Parathyroid adenoma (tissue), 2 donors: ENCODE measurements around the gene ASCL2.

Experiments
- H2AFZ ChIP-seq: fragments of 300-600 bp; sonication (generic); one replicate; pipeline ENCODE4 v1.7.0; 2017; ENCODE audit warnings: antibody characterized with exemption, mild to moderate bottlenecking
- H3K27ac ChIP-seq: fragments of 300-600 bp; sonication (generic); one replicate; pipeline ENCODE4 v1.7.0; 2017
- H3K27me3 ChIP-seq: fragments of 300-600 bp; sonication (generic); one replicate; pipeline ENCODE4 v1.7.0; 2017; ENCODE audit warnings: low read length; ENCODE audit not compliant: control insufficient read depth, insufficient read depth
- H3K36me3 ChIP-seq: fragments of 300-600 bp; sonication (generic); one replicate; pipeline ENCODE4 v1.7.0; 2017; ENCODE audit warnings: low read length; ENCODE audit not compliant: control insufficient read depth, insufficient read depth
- H3K4me1 ChIP-seq: fragments of 300-600 bp; sonication (generic); one replicate; pipeline ENCODE4 v1.7.0; 2017; ENCODE audit warnings: control low read depth
- H3K4me2 ChIP-seq: fragments of 300-600 bp; sonication (generic); one replicate; pipeline ENCODE4 v1.7.0; 2017; ENCODE audit warnings: low read length
- H3K4me3 ChIP-seq: fragments of 300-600 bp; sonication (generic); one replicate; pipeline ENCODE4 v1.7.0; 2017; ENCODE audit warnings: low read depth, low read length
- H3K79me2 ChIP-seq: fragments of 300-600 bp; sonication (generic); one replicate; pipeline ENCODE4 v1.7.0; 2017; ENCODE audit warnings: control low read depth
- H3K9ac ChIP-seq: fragments of 300-600 bp; sonication (generic); one replicate; pipeline ENCODE4 v1.7.0; 2017; ENCODE audit warnings: mild to moderate bottlenecking
- H3K9me3 ChIP-seq: fragments of 300-600 bp; sonication (generic); one replicate; pipeline ENCODE4 v1.7.0; 2017; ENCODE audit warnings: low read length; ENCODE audit not compliant: control insufficient read depth
- CTCF ChIP-seq: fragments of 300-600 bp; sonication (generic); IDR thresholded peaks from one replicate; pipeline ENCODE4 v1.7.0; 2017; ENCODE audit warnings: antibody characterized with exemption, mild to moderate bottlenecking
- donor health status: primary hyperparathyroidism.

The ASCL2 gene

GRCh38 chr11:2297623-2298030, 27.2 kb upstream of the ASCL2 start:
- no peak overlapping the region for H3K9ac ChIP-seq
- H3K27ac ChIP-seq, result no peak overlapping the region
- H3K4me2 ChIP-seq, result no peak overlapping the region
- no peaks in the 10 kb centered on the region for H3K4me1 ChIP-seq
- TF ChIP-seq CTCF, result no peak
- no peaks in the 10 kb centered on the region for H3K79me2 ChIP-seq
- H3K4me3 ChIP-seq, result no peak overlapping the region
- no peak overlapping the region for H2AFZ ChIP-seq
- no peaks in the 10 kb centered on the region for H3K27me3 ChIP-seq
- no peaks in the 10 kb centered on the region for H3K9me3 ChIP-seq
- H3K36me3 ChIP-seq, result no peaks in the 10 kb centered on the region

GRCh38 chr11:2296913-2297622, 26.7 kb upstream of the ASCL2 start:
- Histone ChIP-seq H3K79me2 (no peaks in the 10 kb centered on the region), H2AFZ (no peak overlapping the region), H3K9me3 (no peaks in the 10 kb centered on the region), H3K4me2 (no peak overlapping the region), H3K27ac (no peak overlapping the region), H3K4me1 (no peaks in the 10 kb centered on the region), H3K36me3 (no peaks in the 10 kb centered on the region), H3K4me3 (no peak overlapping the region), H3K9ac (no peak overlapping the region), H3K27me3 (no peaks in the 10 kb centered on the region)
- TF ChIP-seq CTCF, result no peak

GRCh38 chr11:2295971-2296912, 25.9 kb upstream of the ASCL2 start:
- Histone ChIP-seq H2AFZ (no peak overlapping the region), H3K4me3 (no peak overlapping the region), H3K27me3 (no peaks in the 10 kb centered on the region), H3K9me3 (no peaks in the 10 kb centered on the region), H3K27ac (no peak overlapping the region), H3K79me2 (no peaks in the 10 kb centered on the region), H3K4me2 (no peak overlapping the region), H3K4me1 (no peaks in the 10 kb centered on the region), H3K36me3 (no peaks in the 10 kb centered on the region), H3K9ac (no peak overlapping the region)
- TF ChIP-seq CTCF, result no peak

- H3K27ac ChIP-seq, result no peak overlapping the region
- no peak overlapping the region for H3K4me3 ChIP-seq
- H3K4me1 ChIP-seq, result no peaks in the 10 kb centered on the region
- H3K79me2 ChIP-seq, result no peaks in the 10 kb centered on the region
- no peaks in the 10 kb centered on the region for H3K9me3 ChIP-seq
- no peak for TF ChIP-seq CTCF
- H3K4me2 ChIP-seq, result no peak overlapping the region
- no peak overlapping the region for H2AFZ ChIP-seq
- no peak overlapping the region for H3K9ac ChIP-seq
- H3K36me3 ChIP-seq, result no peaks in the 10 kb centered on the region
- H3K27me3 ChIP-seq, result no peaks in the 10 kb centered on the region
These were observed 24.5 kb upstream of the ASCL2 start for GRCh38 chr11:2294926-2295290.
